ENCODE results near the gene CCDC8.
"Not testable (repeated sequence)": the region's sequence is repeated elsewhere in the genome, so short reads cannot be mapped to it uniquely, and the experiment has no call there.

Gene CCDC8

GRCh38 chr19:46413262-46414031, at the start of gene CCDC8:
Gene CCDC8 (minus strand): TSS chr19:46413564. CDS start chr19:46412810, 754 bp downstream.
- DNase-seq (ENCODE audit: low spot score), result no peak

- no peak for DNase-seq (ENCODE audit: low spot score)
These were observed 48.2 kb upstream of the CCDC8 start for GRCh38 chr19:46461537-46461936.

- no peak for DNase-seq (ENCODE audit: low spot score)
These were observed 47.6 kb upstream of the CCDC8 start for GRCh38 chr19:46460981-46461380.

- no peak for DNase-seq (ENCODE audit: low spot score)
These were observed 46.7 kb upstream of the CCDC8 start for GRCh38 chr19:46460055-46460454.

GRCh38 chr19:46456930-46457329, 43.6 kb upstream of the CCDC8 start:
- DNase-seq (ENCODE audit: low spot score), result no peak

GRCh38 chr19:46454244-46454643, 40.9 kb upstream of the CCDC8 start:
- no peak for DNase-seq (ENCODE audit: low spot score)

GRCh38 chr19:46453661-46454060, 40.3 kb upstream of the CCDC8 start:
- no peak for DNase-seq (ENCODE audit: low spot score)

- no peak for DNase-seq (ENCODE audit: low spot score)
These were observed 38.8 kb upstream of the CCDC8 start for GRCh38 chr19:46452186-46452585.

- no peak for DNase-seq (ENCODE audit: low spot score)
These were observed 38.0 kb upstream of the CCDC8 start for GRCh38 chr19:46451352-46451751.

- no peak for DNase-seq (ENCODE audit: low spot score)
These were observed 37.4 kb upstream of the CCDC8 start for GRCh38 chr19:46450737-46451136.

- DNase-seq (ENCODE audit: low spot score), result no peak
These were observed 35.9 kb upstream of the CCDC8 start for GRCh38 chr19:46449228-46449627.

- no peak for DNase-seq (ENCODE audit: low spot score)
These were observed 35.2 kb upstream of the CCDC8 start for GRCh38 chr19:46448601-46449000.

GRCh38 chr19:46447824-46448223, 34.5 kb upstream of the CCDC8 start:
- no peak for DNase-seq (ENCODE audit: low spot score)

GRCh38 chr19:46447006-46447405, 33.6 kb upstream of the CCDC8 start:
- DNase-seq (ENCODE audit: low spot score), result no peak

GRCh38 chr19:46446021-46446420, 32.7 kb upstream of the CCDC8 start:
- DNase-seq (ENCODE audit: low spot score), result no peak

GRCh38 chr19:46442808-46443450, 29.6 kb upstream of the CCDC8 start:
- no peak for DNase-seq (ENCODE audit: low spot score)

- no peak for DNase-seq (ENCODE audit: low spot score)
These were observed 28.5 kb upstream of the CCDC8 start for GRCh38 chr19:46441866-46442265.

- DNase-seq (ENCODE audit: low spot score), result not testable (repeated sequence)
These were observed 22.3 kb upstream of the CCDC8 start for GRCh38 chr19:46435689-46436088.

- DNase-seq (ENCODE audit: low spot score), result no peak
These were observed 21.6 kb upstream of the CCDC8 start for GRCh38 chr19:46435009-46435408.

- DNase-seq (ENCODE audit: low spot score), result not testable (repeated sequence)
These were observed 20.1 kb upstream of the CCDC8 start for GRCh38 chr19:46433470-46433869.

- no peak for DNase-seq (ENCODE audit: low spot score)
These were observed 18.5 kb upstream of the CCDC8 start for GRCh38 chr19:46431824-46432223.

GRCh38 chr19:46429999-46430398, 16.6 kb upstream of the CCDC8 start:
- no peak for DNase-seq (ENCODE audit: low spot score)

GRCh38 chr19:46428239-46429135, 15.1 kb upstream of the CCDC8 start, which contains the start of gene PNMA8C:
Gene PNMA8C (minus strand): TSS chr19:46428936. CDS start chr19:46428359, 577 bp downstream.
- DNase-seq (ENCODE audit: low spot score), result no peak

Data from HuH-7.5 (cell line).